Peyer's patch (tissue), 4 donors: ENCODE measurements around the gene GSC2.

Experiments
- POLR2A ChIP-seq, 2 donors: fragments of 450-650 bp; IDR thresholded peaks; one replicate each; pipeline ENCODE4 v1.5.1; 2017; ENCODE audit warnings: antibody characterized with exemption in 2 of 2, mild to moderate bottlenecking in 2 of 2, moderate library complexity in 2 of 2
- TF ChIP-seq, protein P1 (sequence below), 6 experiments: fragments of 450-650 bp in 4 of 6; fragments of 200-600 bp in 2 of 6; sonication (generic) in 1 of 6; IDR thresholded peaks; one replicate each; pipeline ENCODE4 v1.5.1; 2017 to 2019; ENCODE audit warnings: antibody characterized with exemption in 6 of 6, mild to moderate bottlenecking in 3 of 6, moderate library complexity in 1 of 6

DNA sequence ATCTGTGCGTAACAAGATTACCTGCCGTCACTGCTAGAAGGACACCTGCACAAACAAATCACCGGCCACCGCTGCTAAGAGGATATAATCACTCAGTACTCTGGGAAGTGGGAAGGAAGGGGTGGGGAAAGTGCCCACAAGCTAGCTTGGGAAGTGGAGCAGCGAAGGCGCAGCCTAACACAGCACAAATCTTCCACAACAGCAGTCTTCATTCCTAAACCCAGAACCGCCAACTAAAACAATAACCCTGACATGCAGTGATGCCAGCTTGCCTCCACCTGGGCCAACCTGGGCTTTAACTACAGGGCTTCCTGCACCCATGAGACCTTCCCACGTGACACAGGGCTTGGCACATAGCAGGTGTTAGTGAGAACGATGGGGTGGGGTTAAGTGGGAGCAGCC lies 33.0 kb downstream of the GSC2 start:
- TF ChIP-seq, protein P1, sequence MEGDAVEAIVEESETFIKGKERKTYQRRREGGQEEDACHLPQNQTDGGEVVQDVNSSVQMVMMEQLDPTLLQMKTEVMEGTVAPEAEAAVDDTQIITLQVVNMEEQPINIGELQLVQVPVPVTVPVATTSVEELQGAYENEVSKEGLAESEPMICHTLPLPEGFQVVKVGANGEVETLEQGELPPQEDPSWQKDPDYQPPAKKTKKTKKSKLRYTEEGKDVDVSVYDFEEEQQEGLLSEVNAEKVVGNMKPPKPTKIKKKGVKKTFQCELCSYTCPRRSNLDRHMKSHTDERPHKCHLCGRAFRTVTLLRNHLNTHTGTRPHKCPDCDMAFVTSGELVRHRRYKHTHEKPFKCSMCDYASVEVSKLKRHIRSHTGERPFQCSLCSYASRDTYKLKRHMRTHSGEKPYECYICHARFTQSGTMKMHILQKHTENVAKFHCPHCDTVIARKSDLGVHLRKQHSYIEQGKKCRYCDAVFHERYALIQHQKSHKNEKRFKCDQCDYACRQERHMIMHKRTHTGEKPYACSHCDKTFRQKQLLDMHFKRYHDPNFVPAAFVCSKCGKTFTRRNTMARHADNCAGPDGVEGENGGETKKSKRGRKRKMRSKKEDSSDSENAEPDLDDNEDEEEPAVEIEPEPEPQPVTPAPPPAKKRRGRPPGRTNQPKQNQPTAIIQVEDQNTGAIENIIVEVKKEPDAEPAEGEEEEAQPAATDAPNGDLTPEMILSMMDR (IDR thresholded peaks at IDR 0.05): no peak
- no peak for TF ChIP-seq POLR2A (IDR thresholded peaks at IDR 0.05)
